Smooth muscle cell (in vitro differentiated cells): ENCODE data around the gene CNTNAP5. TPM values are rescaled to one million over a fixed set of nuclear protein-coding genes. Genes with fewer than 3 reads are reported as not detected.

Source experiments
- DNase-seq: peaks from one replicate; lab custom pipeline; 2025; ENCODE audit not compliant: unreplicated experiment; lab: John Stamatoyannopoulos, UW
- H2AFZ ChIP-seq: fragments of 200-600 bp; sonication (generic); 2 replicates; pipeline ENCODE4 v1.6.0; 2016; ENCODE audit warnings: antibody characterized with exemption, low read depth, mild to moderate bottlenecking
- H3F3A ChIP-seq: fragments of 200-600 bp; sonication (generic); 2 replicates; pipeline ENCODE4 v1.6.0; 2017; ENCODE audit warnings: antibody characterized with exemption, low read depth
- H3K27ac ChIP-seq: fragments of 200-600 bp; sonication (generic); 2 replicates; pipeline ENCODE4 v1.5.1; 2016; ENCODE audit warnings: low read depth, mild to moderate bottlenecking
- H3K27me3 ChIP-seq: fragments of 200-600 bp; sonication (generic); 2 replicates; pipeline ENCODE4 v1.6.1; 2016; ENCODE audit warnings: low read depth, mild to moderate bottlenecking
- H3K36me3 ChIP-seq: fragments of 200-600 bp; sonication (generic); 2 replicates; pipeline ENCODE4 v1.5.1; 2016; ENCODE audit warnings: low read depth
- H3K4me1 ChIP-seq: fragments of 200-600 bp; sonication (generic); 2 replicates; pipeline ENCODE4 v1.5.1; 2016; ENCODE audit warnings: low read depth
- H3K4me2 ChIP-seq: fragments of 200-600 bp; sonication (generic); 2 replicates; pipeline ENCODE4 v1.6.0; 2016; ENCODE audit warnings: mild to moderate bottlenecking
- H3K4me3 ChIP-seq: fragments of 200-600 bp; sonication (generic); 2 replicates; pipeline ENCODE4 v1.5.1; 2016; ENCODE audit warnings: mild to moderate bottlenecking
- H3K79me2 ChIP-seq: fragments of 200-600 bp; sonication (generic); 2 replicates; pipeline ENCODE4 v1.6.0; 2016; ENCODE audit warnings: low read depth, mild to moderate bottlenecking
- H3K9ac ChIP-seq: fragments of 200-600 bp; sonication (generic); 2 replicates; pipeline ENCODE4 v1.6.0; 2016; ENCODE audit warnings: low read depth
- H3K9me3 ChIP-seq: fragments of 200-600 bp; sonication (generic); replicated peaks from 2 replicates; pipeline ENCODE4 v1.5.1; 2016; ENCODE audit warnings: low read depth
- H4K20me1 ChIP-seq: fragments of 200-600 bp; sonication (generic); 2 replicates; pipeline ENCODE4 v1.6.0; 2016; ENCODE audit warnings: low read depth
- WGBS: methylation state at CpG from one replicate; pipeline ENCODE4 v1.1.7; 2016; ENCODE audit warnings: low lambda C conversion rate; 5-methylcytosine and 5-hydroxymethylcytosine counted together
- polyA plus RNA-seq: library from polyadenylated mRNA; unstranded; fragments of >200 nt; fragmentation: Nextera tagmentation; extraction: Ambion mirVana; gene quantifications from 2 replicates; pipeline ENCODE4 v1.2.1, GENCODE V29; 2016
- total RNA-seq: library from RNA; depleted of rRNA; stranded (reverse); fragments of >200 nt; gene quantifications from 2 replicates; pipeline ENCODE4 v1.2.3, GENCODE V29; 2014
- TF ChIP-seq, protein P1 (sequence below): fragments of 200-600 bp; sonication (generic); IDR thresholded peaks from 2 replicates; pipeline ENCODE4 v1.5.1; 2017; ENCODE audit warnings: borderline replicate concordance, mild to moderate bottlenecking, antibody characterized with exemption; ENCODE audit not compliant: insufficient read depth, poor library complexity, severe bottlenecking

CNTNAP5 gene
- total and polyA plus RNA-seq, 2 experiments from 2014 or later = not detected

- H3F3A ChIP-seq = no peaks in the 10 kb centered on the region
- no peak overlapping the region for H3K9ac ChIP-seq
- no peak overlapping the region for H2AFZ ChIP-seq
- no peaks in the 10 kb centered on the region for H3K27me3 ChIP-seq
- 95% methylated on average over 2 of the region's 2 CpGs for WGBS
- DNase-seq = no peak
- H3K4me2 ChIP-seq = no peak overlapping the region
- H3K4me1 ChIP-seq = no peaks in the 10 kb centered on the region
- H3K9me3 ChIP-seq = no peaks in the 10 kb centered on the region
- H4K20me1 ChIP-seq = no peaks in the 10 kb centered on the region
- no peaks in the 10 kb centered on the region for H3K79me2 ChIP-seq
- TF ChIP-seq, protein P1, sequence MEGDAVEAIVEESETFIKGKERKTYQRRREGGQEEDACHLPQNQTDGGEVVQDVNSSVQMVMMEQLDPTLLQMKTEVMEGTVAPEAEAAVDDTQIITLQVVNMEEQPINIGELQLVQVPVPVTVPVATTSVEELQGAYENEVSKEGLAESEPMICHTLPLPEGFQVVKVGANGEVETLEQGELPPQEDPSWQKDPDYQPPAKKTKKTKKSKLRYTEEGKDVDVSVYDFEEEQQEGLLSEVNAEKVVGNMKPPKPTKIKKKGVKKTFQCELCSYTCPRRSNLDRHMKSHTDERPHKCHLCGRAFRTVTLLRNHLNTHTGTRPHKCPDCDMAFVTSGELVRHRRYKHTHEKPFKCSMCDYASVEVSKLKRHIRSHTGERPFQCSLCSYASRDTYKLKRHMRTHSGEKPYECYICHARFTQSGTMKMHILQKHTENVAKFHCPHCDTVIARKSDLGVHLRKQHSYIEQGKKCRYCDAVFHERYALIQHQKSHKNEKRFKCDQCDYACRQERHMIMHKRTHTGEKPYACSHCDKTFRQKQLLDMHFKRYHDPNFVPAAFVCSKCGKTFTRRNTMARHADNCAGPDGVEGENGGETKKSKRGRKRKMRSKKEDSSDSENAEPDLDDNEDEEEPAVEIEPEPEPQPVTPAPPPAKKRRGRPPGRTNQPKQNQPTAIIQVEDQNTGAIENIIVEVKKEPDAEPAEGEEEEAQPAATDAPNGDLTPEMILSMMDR = no peak
- no peak overlapping the region for H3K27ac ChIP-seq
- no peaks in the 10 kb centered on the region for H3K36me3 ChIP-seq
- no peak overlapping the region for H3K4me3 ChIP-seq
Measured at GRCh38 chr2:124586835-124587234, 561.7 kb downstream of the CNTNAP5 start.

GRCh38 chr2:124589971-124590370 is 564.9 kb downstream of the CNTNAP5 start:
- no peak overlapping the region for H2AFZ ChIP-seq
- H3F3A ChIP-seq = no peaks in the 10 kb centered on the region
- no peak overlapping the region for H3K9ac ChIP-seq
- no peaks in the 10 kb centered on the region for H3K36me3 ChIP-seq
- TF ChIP-seq, protein P1 = no peak
- H4K20me1 ChIP-seq = no peaks in the 10 kb centered on the region
- no peaks in the 10 kb centered on the region for H3K79me2 ChIP-seq
- H3K4me3 ChIP-seq = no peak overlapping the region
- H3K9me3 ChIP-seq = no peaks in the 10 kb centered on the region
- no peak overlapping the region for H3K4me2 ChIP-seq
- no peak for DNase-seq
- H3K27ac ChIP-seq = no peak overlapping the region
- H3K27me3 ChIP-seq = no peaks in the 10 kb centered on the region
- no peaks in the 10 kb centered on the region for H3K4me1 ChIP-seq
- 91% methylated on average over 3 of the region's 3 CpGs for WGBS

GRCh38 chr2:124602759-124603158 is 577.7 kb downstream of the CNTNAP5 start:
- H3K4me1 ChIP-seq = no peaks in the 10 kb centered on the region
- H2AFZ ChIP-seq = no peak overlapping the region
- H3K9me3 ChIP-seq = no peaks in the 10 kb centered on the region
- no peak overlapping the region for H3K4me3 ChIP-seq
- H3F3A ChIP-seq = no peaks in the 10 kb centered on the region
- H3K27ac ChIP-seq = no peak overlapping the region
- no peaks in the 10 kb centered on the region for H3K79me2 ChIP-seq
- TF ChIP-seq, protein P1 = no peak
- H3K36me3 ChIP-seq = no peaks in the 10 kb centered on the region
- H3K4me2 ChIP-seq = no peak overlapping the region
- H4K20me1 ChIP-seq = no peaks in the 10 kb centered on the region
- no peak for DNase-seq
- no peaks in the 10 kb centered on the region for H3K27me3 ChIP-seq
- H3K9ac ChIP-seq = no peak overlapping the region

GRCh38 chr2:124604940-124605339 is 579.9 kb downstream of the CNTNAP5 start:
- TF ChIP-seq, protein P1 = no peak
- H3K79me2 ChIP-seq = no peaks in the 10 kb centered on the region
- WGBS = 74% methylated on average over 2 of the region's 2 CpGs
- no peak overlapping the region for H2AFZ ChIP-seq
- DNase-seq = no peak
- no peaks in the 10 kb centered on the region for H4K20me1 ChIP-seq
- no peaks in the 10 kb centered on the region for H3K36me3 ChIP-seq
- no peak overlapping the region for H3K4me2 ChIP-seq
- H3K27ac ChIP-seq = no peak overlapping the region
- no peaks in the 10 kb centered on the region for H3F3A ChIP-seq
- no peak overlapping the region for H3K4me3 ChIP-seq
- H3K9me3 ChIP-seq = no peaks in the 10 kb centered on the region
- no peaks in the 10 kb centered on the region for H3K4me1 ChIP-seq
- H3K27me3 ChIP-seq = no peaks in the 10 kb centered on the region
- H3K9ac ChIP-seq = no peak overlapping the region
